Tibial artery (tissue), 4 donors: ENCODE measurements around the gene CHD9.

Experiments used
- DNase-seq, 2 donors: peaks; one replicate each; pipeline ENCODE4 v3.0.0-alpha.2; 2019
- H3K27ac ChIP-seq, 2 donors: fragments of 200-600 bp; sonication (generic) in 1 of 2; 1 replicate in 1 of 2; 2 replicates in 1 of 2; pipeline ENCODE4 v1.5.1; 2018 to 2019; ENCODE audit warnings: mild to moderate bottlenecking in 1 of 2
- H3K27me3 ChIP-seq, 2 donors: fragments of 200-600 bp; sonication (generic) in 1 of 2; one replicate each; pipeline versions ENCODE4 v1.5.1 to v1.6.0; 2016 to 2019
- H3K36me3 ChIP-seq, 3 donors: fragments of 200-600 bp; sonication (generic) in 2 of 3; one replicate each; pipeline ENCODE4 v1.5.1; 2016 to 2019; ENCODE audit warnings: mild to moderate bottlenecking in 2 of 3
- H3K4me1 ChIP-seq, 4 donors: fragments of 200-600 bp; sonication (generic) in 2 of 4; 1 replicate in 3 of 4; 2 replicates in 1 of 4; pipeline ENCODE4 v1.5.1; 2016 to 2019
- H3K4me3 ChIP-seq, 2 donors: fragments of 200-600 bp; sonication (generic) in 1 of 2; 1 replicate in 1 of 2; 2 replicates in 1 of 2; pipeline ENCODE4 v1.5.1; 2018 to 2019; ENCODE audit warnings: mild to moderate bottlenecking in 2 of 2
- H3K9me3 ChIP-seq, 3 donors: fragments of 200-600 bp; sonication (generic) in 1 of 3; one replicate each; pipeline ENCODE4 v1.5.1; 2016 to 2019
- intact Hi-C: fragments of 100-400 bp; cut with DNase I; formaldehyde crosslinking; loops from one replicate; pipeline ENCODE4 v1.15.0; 2023; ENCODE audit warnings: low total_unique reads
- TF ChIP-seq, protein P1 (sequence below), 2 experiments: fragments of 200-600 bp in 1 of 2; fragments of 450-650 bp in 1 of 2; IDR thresholded peaks; one replicate each; pipeline ENCODE4 v1.5.1; 2017 to 2019; ENCODE audit warnings: antibody characterized with exemption in 2 of 2, mild to moderate bottlenecking in 1 of 2, moderate library complexity in 1 of 2

CHD9 gene

DNA sequence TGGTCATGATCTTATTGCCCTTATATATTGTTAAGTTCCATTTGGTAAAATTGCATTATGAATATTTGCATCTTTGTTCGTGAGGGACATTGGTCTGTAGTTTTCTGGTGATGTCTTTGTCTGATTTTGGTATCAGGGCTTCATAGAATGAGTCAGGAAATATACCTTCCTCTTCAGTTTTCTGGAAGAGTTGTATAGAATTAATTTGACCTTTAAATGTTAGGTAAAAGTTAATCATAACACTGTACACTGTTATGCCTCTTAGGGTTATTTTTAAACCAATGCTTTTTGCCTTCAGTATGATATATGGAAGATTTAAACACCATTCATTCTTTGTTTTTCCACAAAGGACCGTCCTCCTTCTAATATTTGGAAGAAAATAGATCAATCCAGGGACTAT lies 180.0 kb downstream of the CHD9 start:
- no peak for DNase-seq
- peaks cover 63 to 99% (median 67%) of the 10 kb centered on the region in 3 donors for H3K36me3 ChIP-seq
- no peaks in the 10 kb centered on the region for H3K4me1 ChIP-seq
- H3K9me3 ChIP-seq: no peaks in the 10 kb centered on the region
- intact Hi-C loops: no loop called here
- H3K4me3 ChIP-seq: no peak overlapping the region
- H3K27ac ChIP-seq: no peak overlapping the region
- TF ChIP-seq, protein P1, sequence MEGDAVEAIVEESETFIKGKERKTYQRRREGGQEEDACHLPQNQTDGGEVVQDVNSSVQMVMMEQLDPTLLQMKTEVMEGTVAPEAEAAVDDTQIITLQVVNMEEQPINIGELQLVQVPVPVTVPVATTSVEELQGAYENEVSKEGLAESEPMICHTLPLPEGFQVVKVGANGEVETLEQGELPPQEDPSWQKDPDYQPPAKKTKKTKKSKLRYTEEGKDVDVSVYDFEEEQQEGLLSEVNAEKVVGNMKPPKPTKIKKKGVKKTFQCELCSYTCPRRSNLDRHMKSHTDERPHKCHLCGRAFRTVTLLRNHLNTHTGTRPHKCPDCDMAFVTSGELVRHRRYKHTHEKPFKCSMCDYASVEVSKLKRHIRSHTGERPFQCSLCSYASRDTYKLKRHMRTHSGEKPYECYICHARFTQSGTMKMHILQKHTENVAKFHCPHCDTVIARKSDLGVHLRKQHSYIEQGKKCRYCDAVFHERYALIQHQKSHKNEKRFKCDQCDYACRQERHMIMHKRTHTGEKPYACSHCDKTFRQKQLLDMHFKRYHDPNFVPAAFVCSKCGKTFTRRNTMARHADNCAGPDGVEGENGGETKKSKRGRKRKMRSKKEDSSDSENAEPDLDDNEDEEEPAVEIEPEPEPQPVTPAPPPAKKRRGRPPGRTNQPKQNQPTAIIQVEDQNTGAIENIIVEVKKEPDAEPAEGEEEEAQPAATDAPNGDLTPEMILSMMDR (IDR thresholded peaks at IDR 0.05): no peak
- H3K27me3 ChIP-seq: no peaks in the 10 kb centered on the region

DNA sequence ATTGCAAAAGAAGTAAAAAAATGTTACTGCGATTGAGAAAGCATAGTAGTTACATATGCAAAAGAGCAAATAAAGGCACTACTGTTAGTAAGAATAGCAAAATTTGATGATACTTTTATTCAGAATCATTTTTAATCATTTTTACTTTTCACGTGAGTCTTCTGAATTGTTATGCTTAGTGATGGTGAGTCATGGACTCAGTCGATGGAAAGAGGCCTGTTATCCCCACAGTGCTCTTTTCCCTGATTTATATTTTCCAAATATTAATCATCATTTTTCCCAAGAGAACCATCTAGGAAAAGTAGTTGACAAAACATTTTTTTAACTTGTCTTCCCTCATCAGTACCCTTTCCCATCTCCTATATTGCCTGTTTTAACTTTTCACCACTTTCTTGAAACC lies 181.1 kb downstream of the CHD9 start:
- Histone ChIP-seq H3K27ac (no peak overlapping the region), H3K27me3 (no peaks in the 10 kb centered on the region), H3K9me3 (no peaks in the 10 kb centered on the region), H3K36me3 (peaks cover 59 to 92% (median 59%) of the 10 kb centered on the region in 3 donors), H3K4me1 (no peaks in the 10 kb centered on the region), H3K4me3 (no peak overlapping the region)
- TF ChIP-seq, protein P1 (IDR thresholded peaks at IDR 0.05): no peak
- intact Hi-C loops: no loop called here
- no peak for DNase-seq

DNA sequence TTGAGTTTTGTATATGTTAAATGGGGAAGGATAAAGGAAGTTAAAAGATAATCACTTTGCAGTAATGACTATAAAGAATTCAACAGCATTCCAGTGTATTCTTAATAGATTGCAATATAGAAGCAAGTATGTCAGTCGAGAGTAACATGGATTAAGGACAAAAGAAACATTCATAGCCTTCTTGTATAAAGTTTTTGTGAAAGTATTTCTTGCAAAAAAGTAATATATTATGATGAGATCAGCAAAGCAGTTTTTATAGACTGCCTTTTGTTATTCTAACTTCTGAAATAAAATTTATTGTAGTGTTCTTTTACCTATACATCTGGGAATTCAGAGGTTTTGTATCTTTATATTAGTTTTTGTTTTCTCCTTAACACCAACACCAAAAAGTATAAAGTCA lies 194.5 kb downstream of the CHD9 start:
- Histone ChIP-seq H3K4me3 (no peak overlapping the region), H3K27ac (no peak overlapping the region), H3K27me3 (no peaks in the 10 kb centered on the region), H3K4me1 (no peaks in the 10 kb centered on the region), H3K9me3 (no peaks in the 10 kb centered on the region), H3K36me3 (peaks cover 77 to 84% (median 82%) of the 10 kb centered on the region in 3 donors)
- TF ChIP-seq, protein P1 (IDR thresholded peaks at IDR 0.05): no peak
- DNase-seq: no peak
- intact Hi-C loops: no loop called here

DNA sequence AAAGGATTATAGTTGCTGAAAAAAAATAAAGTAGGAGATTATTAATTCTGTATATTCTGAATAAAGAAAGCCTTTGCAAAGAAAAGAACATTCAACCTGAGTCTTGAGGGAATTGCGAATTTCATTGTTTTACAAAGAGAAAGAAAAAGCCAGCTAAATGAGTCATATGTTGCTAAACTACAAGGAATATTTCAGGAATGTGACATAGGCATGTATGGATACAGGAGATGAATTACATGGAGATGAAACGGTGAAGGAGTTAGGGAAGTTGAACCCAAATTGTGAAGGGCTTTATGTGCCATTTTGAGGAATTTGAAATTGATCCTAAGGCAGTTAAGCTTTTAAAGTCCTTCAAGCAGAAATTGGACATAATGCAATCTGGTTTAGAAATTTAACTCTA lies 202.2 kb downstream of the CHD9 start:
- TF ChIP-seq, protein P1 (IDR thresholded peaks at IDR 0.05): no peak
- intact Hi-C loops: no loop called here
- peaks cover 47 to 74% (median 72%) of the 10 kb centered on the region in 3 donors for H3K36me3 ChIP-seq

DNA sequence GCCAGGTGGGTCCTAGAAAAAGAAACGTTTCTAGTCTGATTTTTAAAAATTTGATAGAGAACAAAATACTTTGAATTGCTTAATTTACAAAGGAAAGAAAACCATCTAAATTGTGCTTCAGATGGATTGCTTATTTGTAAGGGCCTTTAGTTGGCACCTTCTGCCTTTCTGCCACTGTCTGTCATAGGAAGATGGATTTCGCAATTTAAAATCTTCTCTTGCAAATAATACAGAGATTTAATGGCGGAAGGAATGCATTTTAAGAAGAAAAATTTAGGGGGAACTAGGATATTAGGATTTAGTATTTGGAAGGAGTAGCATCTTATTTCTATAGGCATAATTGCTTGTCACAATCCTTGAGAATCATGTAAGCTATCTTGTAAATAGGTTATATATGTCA lies 204.0 kb downstream of the CHD9 start:
- Histone ChIP-seq H3K27me3 (no peaks in the 10 kb centered on the region), H3K27ac (no peak overlapping the region), H3K9me3 (no peaks in the 10 kb centered on the region), H3K4me3 (no peak overlapping the region), H3K4me1 (no peaks in the 10 kb centered on the region), H3K36me3 (peaks cover 54 to 73% (median 67%) of the 10 kb centered on the region in 3 donors)
- TF ChIP-seq, protein P1 (IDR thresholded peaks at IDR 0.05): no peak
- intact Hi-C loops: no loop called here
- no peak for DNase-seq

More for the DNA sequence above, 202.2 kb downstream of the CHD9 start:
- no peaks in the 10 kb centered on the region for H3K9me3 ChIP-seq
- no peak overlapping the region for H3K27ac ChIP-seq
- no peaks in the 10 kb centered on the region for H3K27me3 ChIP-seq
- no peak for DNase-seq
- H3K4me1 ChIP-seq: no peaks in the 10 kb centered on the region
- no peak overlapping the region for H3K4me3 ChIP-seq

DNA sequence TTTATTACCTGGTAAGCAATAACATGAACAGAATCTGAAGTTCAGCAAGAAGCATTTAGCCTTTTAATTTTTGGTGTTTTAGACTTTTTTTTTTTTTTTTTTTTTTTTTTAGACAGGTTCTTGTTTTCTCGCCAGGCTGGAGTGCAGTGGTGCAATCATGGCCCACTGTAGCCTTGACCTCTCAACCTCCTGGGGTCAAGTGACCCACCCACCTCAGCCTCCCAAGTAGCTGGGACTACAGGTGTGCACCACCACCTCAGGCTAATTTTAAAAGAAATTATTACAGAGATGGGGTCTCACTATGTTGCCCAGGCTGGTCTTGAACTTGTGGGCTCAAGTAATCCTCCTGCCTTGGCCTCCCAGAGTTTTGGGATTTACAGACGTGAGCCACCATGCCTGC lies 206.5 kb downstream of the CHD9 start:
- Histone ChIP-seq H3K36me3 (peaks cover 39 to 67% (median 54%) of the 10 kb centered on the region in 3 donors), H3K9me3 (no peaks in the 10 kb centered on the region)

More for the DNA sequence above, 206.5 kb downstream of the CHD9 start:
- no peak for DNase-seq
- TF ChIP-seq, protein P1 (IDR thresholded peaks at IDR 0.05): no peak
- H3K27ac ChIP-seq: no peak overlapping the region
- no peaks in the 10 kb centered on the region for H3K4me1 ChIP-seq
- no peak overlapping the region for H3K4me3 ChIP-seq
- intact Hi-C loops: no loop called here
- H3K27me3 ChIP-seq: no peaks in the 10 kb centered on the region
